NCI-H82 treated with DMSO at 0.1 percent for 48 hours (cell line): Measurements from ENCODE around the gene C19orf67.
"Not testable (repeated sequence)": the region's sequence is repeated elsewhere in the genome, so short reads cannot be mapped to it uniquely, and the experiment has no call there.

Source experiments
- DNase-seq: peaks from one replicate; lab custom pipeline; 2025; ENCODE audit not compliant: unreplicated experiment; lab: John Stamatoyannopoulos, UW

C19orf67 gene

GRCh38 chr19:14058182-14059092, 27.1 kb downstream of the C19orf67 start:
- DNase-seq: no peak

- DNase-seq: no peak
Measured at GRCh38 chr19:14056741-14057356, 28.7 kb downstream of the C19orf67 start.

GRCh38 chr19:14056069-14056666, 29.4 kb downstream of the C19orf67 start:
- no peak for DNase-seq

GRCh38 chr19:14055396-14055795, 30.2 kb downstream of the C19orf67 start:
- no peak for DNase-seq

- DNase-seq: no peak
Measured at GRCh38 chr19:14054721-14055120, 30.9 kb downstream of the C19orf67 start.

- no peak for DNase-seq
Measured at GRCh38 chr19:14054099-14054498, 31.5 kb downstream of the C19orf67 start.

- no peak for DNase-seq
Measured at GRCh38 chr19:14053500-14053899, 32.1 kb downstream of the C19orf67 start.

- no peak for DNase-seq
Measured at GRCh38 chr19:14053032-14053431, 32.6 kb downstream of the C19orf67 start.

GRCh38 chr19:14052470-14052869, 33.1 kb downstream of the C19orf67 start:
- DNase-seq: no peak

- DNase-seq: no peak
Measured at GRCh38 chr19:14051980-14052379, 33.6 kb downstream of the C19orf67 start.

- DNase-seq: not testable (repeated sequence)
Measured at GRCh38 chr19:14050961-14051360, 34.6 kb downstream of the C19orf67 start.

- no peak for DNase-seq
Measured at GRCh38 chr19:14050512-14050911, 35.1 kb downstream of the C19orf67 start.

GRCh38 chr19:14048443-14049153, 37.0 kb downstream of the C19orf67 start:
- no peak for DNase-seq

- not testable (repeated sequence) for DNase-seq
Measured at GRCh38 chr19:14047866-14048265, 37.7 kb downstream of the C19orf67 start.

GRCh38 chr19:14042659-14043608, 42.6 kb downstream of the C19orf67 start:
- peak; percentile 46 for DNase-seq

GRCh38 chr19:14039181-14039580, 46.4 kb downstream of the C19orf67 start:
- no peak for DNase-seq

GRCh38 chr19:14035706-14036105, 49.9 kb downstream of the C19orf67 start:
- no peak for DNase-seq

GRCh38 chr19:14035159-14035558, 50.4 kb downstream of the C19orf67 start:
- DNase-seq: not testable (repeated sequence)

GRCh38 chr19:14033946-14034345, 51.6 kb downstream of the C19orf67 start:
- no peak for DNase-seq
